Vagina (tissue), 2 donors: ENCODE results near the gene B3GNT2. TPM values are rescaled to one million over a fixed set of nuclear protein-coding genes. Genes with fewer than 3 reads are reported as not detected.

ENCODE experiments used
- DNase-seq, 2 donors: peaks; one replicate each; pipeline ENCODE4 v3.0.0-alpha.2; 2017; ENCODE audit errors: extremely low spot score in 2 of 2
- H3K27ac ChIP-seq: fragments of 200-600 bp; sonication (generic); one replicate; pipeline ENCODE4 v1.5.1; 2019
- H3K27me3 ChIP-seq: fragments of 200-600 bp; sonication (generic); one replicate; pipeline ENCODE4 v1.5.1; 2019
- H3K36me3 ChIP-seq, 2 donors: fragments of 200-600 bp; sonication (generic); one replicate each; pipeline ENCODE4 v1.5.1; 2017 to 2019
- H3K4me1 ChIP-seq: fragments of 200-600 bp; sonication (generic); one replicate; pipeline ENCODE4 v1.5.1; 2019
- H3K4me3 ChIP-seq, 2 donors: fragments of 200-600 bp; sonication (generic); 1 replicate in 1 of 2; 2 replicates in 1 of 2; pipeline ENCODE4 v1.5.1; 2016 to 2019
- H3K9me3 ChIP-seq: fragments of 200-600 bp; sonication (generic); one replicate; pipeline ENCODE4 v1.5.1; 2019
- POLR2A ChIP-seq, 2 donors: fragments of 450-650 bp; IDR thresholded peaks; one replicate each; pipeline ENCODE4 v1.6.1; 2017; ENCODE audit warnings: antibody characterized with exemption in 2 of 2, mild to moderate bottlenecking in 2 of 2, moderate library complexity in 2 of 2
- POLR2AphosphoS5 ChIP-seq, 2 donors: sonication (generic); formaldehyde crosslinking; IDR thresholded peaks; one replicate each; pipeline ENCODE4 v1.9.0; 2017; ENCODE audit warnings: antibody characterized with exemption in 2 of 2, mild to moderate bottlenecking in 2 of 2, low read depth in 1 of 2; ENCODE audit not compliant: insufficient read depth in 1 of 2
- intact Hi-C: fragments of 100-400 bp; cut with DNase I; formaldehyde crosslinking; loops from one replicate; pipeline ENCODE4 v1.15.1; 2023
- total RNA-seq: library from RNA; depleted of rRNA; stranded (reverse); fragments of >200 nt; gene quantifications from one replicate; pipeline ENCODE4 v1.2.3, GENCODE V29; 2016
- TF ChIP-seq, protein P1 (sequence below), 3 experiments: fragments of 450-650 bp in 2 of 3; fragments of 200-600 bp in 1 of 3; sonication (generic) in 1 of 3; IDR thresholded peaks; one replicate each; pipeline ENCODE4 v1.5.1; 2017 to 2019; ENCODE audit warnings: antibody characterized with exemption in 3 of 3, mild to moderate bottlenecking in 2 of 3, moderate library complexity in 2 of 3

The B3GNT2 gene
- total RNA-seq, 1 donor from 2014 or later = 18.9 TPM

DNA sequence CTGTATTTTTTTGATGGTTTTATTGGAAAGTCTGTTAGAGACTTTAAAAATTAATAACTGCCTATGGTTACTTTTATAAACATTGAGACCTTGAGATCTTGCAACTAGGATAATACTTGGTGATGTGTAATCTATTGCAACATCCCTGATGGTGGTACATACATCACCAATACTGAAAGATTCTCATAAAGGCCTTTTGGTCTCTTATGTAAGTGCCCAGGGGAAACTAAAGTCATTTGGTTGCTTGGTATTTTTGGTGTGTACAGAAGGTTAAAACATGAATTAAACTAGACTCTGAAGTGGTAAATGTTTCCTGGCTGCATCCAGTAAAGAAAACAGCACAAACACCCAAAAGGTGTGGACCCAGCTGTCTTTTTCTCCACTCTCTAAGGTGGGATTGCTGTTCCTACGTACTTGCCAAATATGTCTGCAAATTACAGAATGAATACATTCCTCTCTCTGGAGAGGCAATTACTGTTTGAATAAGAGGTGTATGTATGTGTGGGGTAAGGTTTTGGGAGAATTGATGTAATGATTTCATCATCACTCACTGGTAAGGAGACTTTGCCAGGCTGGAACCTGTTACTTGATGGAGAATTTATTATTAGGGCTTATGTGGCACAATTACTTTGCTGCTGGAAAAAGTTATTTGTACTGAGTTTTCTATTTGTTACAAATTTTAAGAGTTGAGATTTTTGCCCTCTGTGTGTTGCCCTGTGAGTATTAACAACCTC is 3.6 kb downstream of the B3GNT2 start:
- H3K27me3 ChIP-seq = no peaks in the 10 kb centered on the region
- TF ChIP-seq POLR2AphosphoS5 (IDR thresholded peaks at IDR 0.05; ENCODE audit: insufficient read depth in 1 of 2, low read depth in 1 of 2) (no peak), POLR2A (IDR thresholded peaks at IDR 0.05) (no peak)
- TF ChIP-seq, protein P1, sequence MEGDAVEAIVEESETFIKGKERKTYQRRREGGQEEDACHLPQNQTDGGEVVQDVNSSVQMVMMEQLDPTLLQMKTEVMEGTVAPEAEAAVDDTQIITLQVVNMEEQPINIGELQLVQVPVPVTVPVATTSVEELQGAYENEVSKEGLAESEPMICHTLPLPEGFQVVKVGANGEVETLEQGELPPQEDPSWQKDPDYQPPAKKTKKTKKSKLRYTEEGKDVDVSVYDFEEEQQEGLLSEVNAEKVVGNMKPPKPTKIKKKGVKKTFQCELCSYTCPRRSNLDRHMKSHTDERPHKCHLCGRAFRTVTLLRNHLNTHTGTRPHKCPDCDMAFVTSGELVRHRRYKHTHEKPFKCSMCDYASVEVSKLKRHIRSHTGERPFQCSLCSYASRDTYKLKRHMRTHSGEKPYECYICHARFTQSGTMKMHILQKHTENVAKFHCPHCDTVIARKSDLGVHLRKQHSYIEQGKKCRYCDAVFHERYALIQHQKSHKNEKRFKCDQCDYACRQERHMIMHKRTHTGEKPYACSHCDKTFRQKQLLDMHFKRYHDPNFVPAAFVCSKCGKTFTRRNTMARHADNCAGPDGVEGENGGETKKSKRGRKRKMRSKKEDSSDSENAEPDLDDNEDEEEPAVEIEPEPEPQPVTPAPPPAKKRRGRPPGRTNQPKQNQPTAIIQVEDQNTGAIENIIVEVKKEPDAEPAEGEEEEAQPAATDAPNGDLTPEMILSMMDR (IDR thresholded peaks at IDR 0.05) = no peak
- H3K27ac ChIP-seq = no peak overlapping the region
- peaks cover 55% of the 10 kb centered on the region for H3K4me1 ChIP-seq
- H3K9me3 ChIP-seq = no peaks in the 10 kb centered on the region
- intact Hi-C loops = loop anchor here (2.0 to 5.0 kb wide), 3 partner anchors 19 to 568 kb away; no protein-coding TSS in a partner anchor
- no peak overlapping the region for H3K4me3 ChIP-seq
- H3K36me3 ChIP-seq = no peaks in the 10 kb centered on the region
- DNase-seq = no peak

GRCh38 chr2:62200291-62200841 is 4.5 kb downstream of the B3GNT2 start:
- no peak for TF ChIP-seq POLR2A (IDR thresholded peaks at IDR 0.05)
- TF ChIP-seq, protein P1 (IDR thresholded peaks at IDR 0.05) = no peak
- no peak for TF ChIP-seq POLR2AphosphoS5 (IDR thresholded peaks at IDR 0.05; ENCODE audit: insufficient read depth in 1 of 2, low read depth in 1 of 2)
- Histone ChIP-seq H3K4me3 (no peak overlapping the region), H3K4me1 (peaks cover 48% of the 10 kb centered on the region), H3K36me3 (no peaks in the 10 kb centered on the region), H3K27me3 (no peaks in the 10 kb centered on the region), H3K27ac (no peak overlapping the region), H3K9me3 (no peaks in the 10 kb centered on the region)
- no peak for DNase-seq
- intact Hi-C loops = no loop called here

- Histone ChIP-seq H3K4me3 (no peak overlapping the region), H3K36me3 (no peaks in the 10 kb centered on the region), H3K9me3 (no peaks in the 10 kb centered on the region), H3K27ac (no peak overlapping the region), H3K27me3 (no peaks in the 10 kb centered on the region), H3K4me1 (peaks cover 51% of the 10 kb centered on the region)
- intact Hi-C loops = no loop called here
- no peak for DNase-seq
- TF ChIP-seq, protein P1 (IDR thresholded peaks at IDR 0.05) = no peak
- no peak for TF ChIP-seq POLR2A (IDR thresholded peaks at IDR 0.05)
- TF ChIP-seq POLR2AphosphoS5 (IDR thresholded peaks at IDR 0.05; ENCODE audit: insufficient read depth in 1 of 2, low read depth in 1 of 2) = no peak
Measured at GRCh38 chr2:62200868-62201267, 5.0 kb downstream of the B3GNT2 start.

DNA sequence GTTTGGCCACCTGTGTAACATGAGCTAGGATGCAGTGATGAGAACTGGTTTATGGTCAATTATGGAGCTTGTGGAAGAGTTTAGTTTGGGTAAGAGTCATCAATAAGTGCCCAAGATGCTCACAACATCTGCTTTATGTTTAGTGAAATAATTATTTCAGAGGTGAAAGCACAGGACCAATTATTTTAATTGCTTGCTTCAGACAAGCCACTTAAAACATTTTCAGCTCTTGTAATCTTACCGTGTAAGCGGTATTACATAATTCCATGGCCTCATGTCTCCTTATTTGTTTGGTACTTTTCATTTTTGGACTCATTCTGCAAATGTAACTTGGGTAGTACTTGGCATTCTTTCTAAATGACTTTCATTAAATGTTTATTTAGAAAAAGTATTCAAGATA is 5.4 kb downstream of the B3GNT2 start:
- no peak overlapping the region for H3K27ac ChIP-seq
- DNase-seq = no peak
- H3K9me3 ChIP-seq = no peaks in the 10 kb centered on the region
- no peaks in the 10 kb centered on the region for H3K36me3 ChIP-seq
- H3K4me3 ChIP-seq = no peak overlapping the region
- no peaks in the 10 kb centered on the region for H3K27me3 ChIP-seq
- H3K4me1 ChIP-seq = peaks cover 53% of the 10 kb centered on the region
- no peak for TF ChIP-seq POLR2A (IDR thresholded peaks at IDR 0.05)
- TF ChIP-seq, protein P1 (IDR thresholded peaks at IDR 0.05) = no peak
- no peak for TF ChIP-seq POLR2AphosphoS5 (IDR thresholded peaks at IDR 0.05; ENCODE audit: insufficient read depth in 1 of 2, low read depth in 1 of 2)
- intact Hi-C loops = no loop called here
